Activated CD8-positive, alpha-beta T cell treated with anti-CD3 and anti-CD28 coated beads for 36 hours (primary cell): Measurements from ENCODE around the gene RUNX1. TPM values are rescaled to one million over a fixed set of nuclear protein-coding genes. Genes with fewer than 3 reads are reported as not detected.

Source experiments
- ATAC-seq: fragments of 200-7000 bp; cut with Tn5 transposase; one replicate; pipeline ENCODE4 v1.10.0; 2021; ENCODE audit warnings: mild to moderate bottlenecking, moderate library complexity
- CTCF ChIA-PET: fragments of 350-600 bp; sonication (Branson Sonifier 250); formaldehyde crosslinking; loops from one replicate; lab custom pipeline; 2021; ENCODE audit warnings: antibody characterized with exemption; lab: Charles Lee
- POLR2A ChIA-PET: fragments of 350-600 bp; sonication (Branson Sonifier 250); formaldehyde crosslinking; loops from one replicate; lab custom pipeline; 2021; ENCODE audit warnings: antibody characterized with exemption; lab: Charles Lee
- DNase-seq: peaks from one replicate; pipeline ENCODE4 v3.0.0-alpha.2; 2020
- H3K27ac Mint-ChIP-seq: one replicate; pipeline ENCODE4 v1.8.0; 2021; ENCODE audit warnings: mild to moderate bottlenecking, mixed read lengths
- H3K27me3 Mint-ChIP-seq: one replicate; pipeline ENCODE4 v1.8.0; 2021; ENCODE audit warnings: mixed read lengths
- H3K36me3 Mint-ChIP-seq: one replicate; pipeline ENCODE4 v1.8.0; 2021; ENCODE audit warnings: low read depth, mixed read lengths
- H3K4me1 Mint-ChIP-seq: one replicate; pipeline ENCODE4 v1.8.0; 2021; ENCODE audit warnings: low read depth, mixed read lengths
- H3K4me3 Mint-ChIP-seq: one replicate; pipeline ENCODE4 v1.8.0; 2021; ENCODE audit warnings: mild to moderate bottlenecking, moderate library complexity, mixed read lengths
- H3K9me3 Mint-ChIP-seq: one replicate; pipeline ENCODE4 v1.8.0; 2021; ENCODE audit warnings: mixed read lengths
- intact Hi-C: fragments of 100-400 bp; cut with micrococcal nuclease; formaldehyde crosslinking; loops from one replicate; pipeline ENCODE4 v1.10.0; 2022
- total RNA-seq, 2 experiments: library from RNA; stranded (reverse); gene quantifications; one replicate each; pipeline ENCODE4 v1.2.3, GENCODE V29; 2021
- TF ChIP-seq, protein P1 (sequence below): fragments of 200-600 bp; IDR thresholded peaks from one replicate; pipeline ENCODE4 v1.8.0; 2022; ENCODE audit warnings: antibody characterized with exemption, mild to moderate bottlenecking

The RUNX1 gene
- total RNA-seq, 2 experiments from 2014 or later, result 18.7 to 19.0 TPM

DNA sequence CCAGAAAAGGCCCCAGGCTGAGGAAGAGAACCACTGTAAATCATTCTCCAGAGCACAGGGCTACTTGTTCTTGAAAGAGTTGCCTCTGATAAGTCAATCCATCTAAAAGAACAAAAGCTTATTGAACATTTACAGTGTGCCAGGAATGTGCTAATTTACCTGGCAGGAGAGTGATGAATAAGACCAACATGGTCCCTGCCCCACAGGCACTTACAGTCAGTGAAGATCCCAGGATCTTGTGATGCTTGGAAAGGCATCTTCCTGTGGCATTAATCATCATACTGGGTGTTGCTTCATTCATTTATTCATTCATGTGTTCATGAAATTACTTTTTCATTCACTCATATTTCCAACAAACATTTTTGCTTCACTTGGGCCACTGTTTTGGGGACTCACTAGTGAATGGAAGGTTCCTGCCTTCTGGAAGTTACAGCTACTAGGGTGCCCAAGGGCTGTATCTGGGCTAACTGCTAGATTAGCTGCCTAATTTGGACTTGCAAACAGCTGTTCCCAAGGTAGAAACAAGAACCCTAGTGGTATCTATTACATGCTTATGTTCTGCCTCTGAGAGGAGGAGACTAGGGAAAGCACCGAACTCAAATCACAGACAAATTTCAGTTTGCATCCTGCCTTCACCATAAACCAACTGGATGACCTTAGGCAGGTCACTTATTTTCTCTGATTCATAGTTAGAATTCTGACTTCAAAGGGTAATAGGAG, 246.8 kb downstream of the RUNX1 start:
- Mint-ChIP-seq H3K4me1 (peaks cover 37% of the 10 kb centered on the region), H3K36me3 (peaks cover 39% of the 10 kb centered on the region), H3K9me3 (no peaks in the 10 kb centered on the region), H3K4me3 (no peak overlapping the region), H3K27ac (peak overlapping the region; percentile 22), H3K27me3 (no peaks in the 10 kb centered on the region)
- CTCF ChIA-PET, result interaction anchor here (0.6 kb wide), 1 partner anchor 637 kb away, joined by 3 read pairs; no protein-coding TSS in a partner anchor
- intact Hi-C loops, result loop anchor here (10.0 kb wide), 1 partner anchor 242 kb away; the partner anchor contains the start of gene RUNX1
- POLR2A ChIA-PET, result no interaction called here
- DNase-seq (peak; percentile 7), ATAC-seq (peak; percentile 31)
- TF ChIP-seq, protein P1, sequence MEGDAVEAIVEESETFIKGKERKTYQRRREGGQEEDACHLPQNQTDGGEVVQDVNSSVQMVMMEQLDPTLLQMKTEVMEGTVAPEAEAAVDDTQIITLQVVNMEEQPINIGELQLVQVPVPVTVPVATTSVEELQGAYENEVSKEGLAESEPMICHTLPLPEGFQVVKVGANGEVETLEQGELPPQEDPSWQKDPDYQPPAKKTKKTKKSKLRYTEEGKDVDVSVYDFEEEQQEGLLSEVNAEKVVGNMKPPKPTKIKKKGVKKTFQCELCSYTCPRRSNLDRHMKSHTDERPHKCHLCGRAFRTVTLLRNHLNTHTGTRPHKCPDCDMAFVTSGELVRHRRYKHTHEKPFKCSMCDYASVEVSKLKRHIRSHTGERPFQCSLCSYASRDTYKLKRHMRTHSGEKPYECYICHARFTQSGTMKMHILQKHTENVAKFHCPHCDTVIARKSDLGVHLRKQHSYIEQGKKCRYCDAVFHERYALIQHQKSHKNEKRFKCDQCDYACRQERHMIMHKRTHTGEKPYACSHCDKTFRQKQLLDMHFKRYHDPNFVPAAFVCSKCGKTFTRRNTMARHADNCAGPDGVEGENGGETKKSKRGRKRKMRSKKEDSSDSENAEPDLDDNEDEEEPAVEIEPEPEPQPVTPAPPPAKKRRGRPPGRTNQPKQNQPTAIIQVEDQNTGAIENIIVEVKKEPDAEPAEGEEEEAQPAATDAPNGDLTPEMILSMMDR, result no peak

DNA sequence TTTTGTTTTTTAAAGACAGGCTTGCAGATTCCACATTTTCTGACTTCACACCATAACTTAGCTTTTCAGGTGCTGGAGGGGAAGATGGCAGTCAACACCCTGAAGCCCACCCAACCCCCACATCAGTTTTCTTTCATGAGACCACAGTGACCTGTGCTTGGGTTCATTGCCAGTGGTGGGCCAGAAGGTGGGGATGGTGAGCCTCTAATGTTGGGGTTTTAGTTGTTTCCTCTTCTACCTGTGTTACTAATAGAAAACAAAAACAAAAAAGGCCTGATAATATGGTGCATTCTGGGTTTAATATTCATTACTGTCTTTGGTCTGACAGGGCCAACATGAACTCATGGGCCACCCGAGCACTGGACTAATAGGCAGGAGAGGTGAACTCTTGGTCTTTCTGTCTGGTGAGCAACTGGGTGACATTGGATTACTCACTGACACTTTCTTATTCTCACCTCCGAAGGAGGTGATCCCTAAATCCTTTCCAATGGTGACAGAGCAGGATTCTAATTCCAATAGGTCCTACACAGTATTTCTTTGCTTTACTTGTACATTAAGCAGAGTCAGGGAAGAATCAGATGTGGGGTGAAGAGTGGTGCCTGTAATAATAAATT, 247.5 kb downstream of the RUNX1 start:
- Mint-ChIP-seq H3K36me3 (peaks cover 36% of the 10 kb centered on the region), H3K4me3 (no peak overlapping the region), H3K27ac (no peak overlapping the region), H3K27me3 (no peaks in the 10 kb centered on the region), H3K4me1 (peaks cover 29% of the 10 kb centered on the region), H3K9me3 (no peaks in the 10 kb centered on the region)
- peak; percentile 42 for DNase-seq
- TF ChIP-seq, protein P1, result peak; percentile 22
- POLR2A ChIA-PET, result interaction anchor here (0.7 kb wide), 1 partner anchor 552 kb away, joined by 3 read pairs; no protein-coding TSS in a partner anchor
- CTCF ChIA-PET, result interaction anchor here (1.2 to 1.4 kb wide), 2 partner anchors 16 to 114 kb away, joined by 4 read pairs; no protein-coding TSS in a partner anchor
- ATAC-seq, result peak; percentile 69
- intact Hi-C loops, result loop anchor here (10.0 kb wide), 1 partner anchor 243 kb away; the partner anchor contains the start of gene RUNX1

DNA sequence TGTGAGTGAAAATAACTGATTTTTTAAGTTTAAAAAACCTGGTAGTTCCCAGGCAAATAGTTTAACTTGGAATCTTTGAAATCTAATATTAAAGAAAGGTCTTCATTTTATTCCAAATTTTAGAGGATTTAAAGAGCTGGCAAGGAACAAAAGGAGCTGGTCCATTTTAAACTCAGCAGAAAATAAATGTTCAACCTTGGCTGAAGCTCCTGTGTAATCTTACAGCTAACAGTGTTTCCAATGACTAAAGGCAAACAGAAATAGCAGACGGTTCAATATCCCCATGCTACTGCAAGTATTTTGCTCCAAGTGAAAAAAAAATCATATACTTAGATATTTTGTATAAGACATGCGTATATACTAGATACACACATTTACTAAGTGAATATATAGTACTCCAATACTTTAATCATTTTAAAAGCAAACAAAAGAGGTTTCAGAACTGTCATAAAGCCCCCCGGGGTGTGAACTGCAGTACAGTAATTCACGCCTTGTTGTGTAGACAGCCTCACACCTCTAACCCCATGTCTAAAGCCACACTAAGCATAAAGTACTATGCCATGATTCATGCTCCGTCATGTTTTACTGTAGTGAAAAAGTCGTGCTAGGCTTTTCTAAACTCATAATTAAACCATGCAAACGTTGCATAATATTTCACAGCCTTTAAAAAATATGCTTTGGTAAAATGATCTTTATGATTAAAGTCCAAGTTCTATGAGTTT, 248.1 kb downstream of the RUNX1 start:
- Mint-ChIP-seq H3K27ac (no peak overlapping the region), H3K9me3 (no peaks in the 10 kb centered on the region), H3K27me3 (no peaks in the 10 kb centered on the region), H3K4me3 (no peak overlapping the region), H3K36me3 (peaks cover 36% of the 10 kb centered on the region), H3K4me1 (peaks cover 25% of the 10 kb centered on the region)
- TF ChIP-seq, protein P1, result no peak
- POLR2A ChIA-PET, result interaction anchor here (0.7 kb wide), 1 partner anchor 553 kb away, joined by 3 read pairs; no protein-coding TSS in a partner anchor
- DNase-seq (peak; percentile 19), ATAC-seq (peak; percentile 50)
- intact Hi-C loops, result loop anchor here (10.0 kb wide), 1 partner anchor 244 kb away; the partner anchor contains the start of gene RUNX1
- CTCF ChIA-PET, result interaction anchor here (1.2 to 1.4 kb wide), 2 partner anchors 17 to 113 kb away, joined by 4 read pairs; no protein-coding TSS in a partner anchor

DNA sequence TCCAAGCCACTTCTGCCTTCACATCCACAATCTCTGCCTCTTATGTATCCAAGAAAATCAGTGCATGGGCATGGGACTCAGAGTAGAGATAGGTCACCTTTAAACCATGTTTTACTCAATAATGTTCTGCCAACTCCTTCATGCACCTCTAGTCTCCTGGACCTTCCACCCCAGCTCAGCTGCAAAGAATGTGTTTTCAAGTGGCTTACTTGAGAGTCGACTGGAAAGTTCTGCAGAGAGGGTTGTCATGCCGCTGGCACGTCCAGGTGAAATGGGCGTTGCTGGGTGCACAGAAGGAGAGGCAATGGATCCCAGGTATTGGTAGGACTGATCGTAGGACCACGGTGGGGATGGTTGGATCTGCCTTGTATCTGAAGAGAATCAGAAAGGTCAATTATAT, 250.0 kb downstream of the RUNX1 start:
- TF ChIP-seq, protein P1, result no peak
- ATAC-seq (no peak), DNase-seq (no peak)
- Mint-ChIP-seq H3K4me1 (peaks cover 15% of the 10 kb centered on the region), H3K27me3 (no peaks in the 10 kb centered on the region), H3K36me3 (peaks cover 28% of the 10 kb centered on the region), H3K4me3 (no peak overlapping the region), H3K9me3 (no peaks in the 10 kb centered on the region), H3K27ac (no peak overlapping the region)
- intact Hi-C loops, result no loop called here
- POLR2A ChIA-PET, result no interaction called here
- CTCF ChIA-PET, result no interaction called here
